Peyer's patch (tissue), 4 donors: ENCODE measurements around the gene EDEM1.

ENCODE experiments used
- CTCF ChIP-seq, 6 experiments: fragments of 450-650 bp in 4 of 6; fragments of 200-600 bp in 2 of 6; sonication (generic) in 1 of 6; IDR thresholded peaks; one replicate each; pipeline ENCODE4 v1.5.1; 2017 to 2019; ENCODE audit warnings: antibody characterized with exemption in 6 of 6, mild to moderate bottlenecking in 3 of 6, moderate library complexity in 1 of 6
- POLR2A ChIP-seq, 2 donors: fragments of 450-650 bp; IDR thresholded peaks; one replicate each; pipeline ENCODE4 v1.5.1; 2017; ENCODE audit warnings: antibody characterized with exemption in 2 of 2, mild to moderate bottlenecking in 2 of 2, moderate library complexity in 2 of 2

GRCh38 chr3:5214352-5214751 is 26.8 kb downstream of the EDEM1 start:
- no peak for TF ChIP-seq POLR2A (IDR thresholded peaks at IDR 0.05)
- TF ChIP-seq CTCF (IDR thresholded peaks at IDR 0.05) = no peak
